AG04449 (cell line): ENCODE measurements around the gene KCNMA1.
"Not testable (repeated sequence)": the region's sequence is repeated elsewhere in the genome, so short reads cannot be mapped to it uniquely, and the experiment has no call there.

ENCODE experiments used
- CTCF ChIA-PET: fragments of 350-600 bp; formaldehyde crosslinking; extraction: SDS; loops from one replicate; lab custom pipeline; 2021; ENCODE audit warnings: antibody characterized with exemption; lab: Yijun Ruan, JAX
- POLR2A ChIA-PET: fragments of 400-600, 350-600 bp; formaldehyde crosslinking; extraction: SDS; loops from one replicate; lab custom pipeline; 2020; ENCODE audit warnings: antibody characterized with exemption, inconsistent platforms; lab: Yijun Ruan, JAX
- DNase-seq: peaks from one replicate; pipeline ENCODE4 v3.0.0-alpha.2; 2010; ENCODE audit warnings: low read depth, low spot score
- H3K4me3 ChIP-seq: 2 replicates; pipeline ENCODE4 v1.5.1; 2011; ENCODE audit warnings: low read depth, mild to moderate bottlenecking, control low read depth, low read length
- CTCF ChIP-seq: IDR thresholded peaks from one replicate; pipeline ENCODE4 v1.5.1; 2011; ENCODE audit warnings: mild to moderate bottlenecking, moderate library complexity, low read length, control low read depth, inconsistent platforms; ENCODE audit not compliant: insufficient read depth; ENCODE audit errors: missing control alignments

Gene KCNMA1

GRCh38 chr10:77520290-77520689, 117.3 kb downstream of the KCNMA1 start:
- no peak for TF ChIP-seq CTCF
- POLR2A ChIA-PET, result no interaction called here
- CTCF ChIA-PET, result no interaction called here
- no peak for DNase-seq
- no peak overlapping the region for H3K4me3 ChIP-seq

GRCh38 chr10:77519791-77520190, 117.8 kb downstream of the KCNMA1 start:
- H3K4me3 ChIP-seq, DNase-seq, CTCF ChIA-PET: not testable (repeated sequence)
- POLR2A ChIA-PET, result interaction anchor here (0.6 kb wide), 1 partner anchor 101 kb away, joined by 3 read pairs; no protein-coding TSS in a partner anchor

- no peak overlapping the region for H3K4me3 ChIP-seq
- no peak for TF ChIP-seq CTCF
- POLR2A ChIA-PET, result interaction anchor here (0.6 to 0.9 kb wide), 2 partner anchors 13 to 101 kb away, joined by 3 to 5 read pairs; no protein-coding TSS in a partner anchor
- DNase-seq, result no peak
- CTCF ChIA-PET, result no interaction called here
These were observed 118.7 kb downstream of the KCNMA1 start for GRCh38 chr10:77518910-77519274.

GRCh38 chr10:77518241-77518909, 119.2 kb downstream of the KCNMA1 start:
- H3K4me3 ChIP-seq, result no peak overlapping the region
- DNase-seq, result no peak
- TF ChIP-seq CTCF, result no peak
- CTCF ChIA-PET, result no interaction called here
- POLR2A ChIA-PET, result interaction anchor here (0.9 kb wide), 1 partner anchor 13 kb away, joined by 5 read pairs; no protein-coding TSS in a partner anchor

- DNase-seq, result no peak
- TF ChIP-seq CTCF, result no peak
- POLR2A ChIA-PET, result no interaction called here
- no peak overlapping the region for H3K4me3 ChIP-seq
- CTCF ChIA-PET, result interaction anchor here (0.9 to 1.0 kb wide), 2 partner anchors 195 to 351 kb away, joined by 3 to 5 read pairs; no protein-coding TSS in a partner anchor
These were observed 121.0 kb downstream of the KCNMA1 start for GRCh38 chr10:77516575-77516974.

- no peak for DNase-seq
- CTCF ChIA-PET, result interaction anchor here (0.7 to 2.3 kb wide), 7 partner anchors 9 to 350 kb away, joined by 3 to 15 read pairs (median 3); no protein-coding TSS in a partner anchor
- POLR2A ChIA-PET, result no interaction called here
- TF ChIP-seq CTCF, result no peak
- no peak overlapping the region for H3K4me3 ChIP-seq
These were observed 122.7 kb downstream of the KCNMA1 start for GRCh38 chr10:77514870-77515269.
